ENCODE data around the gene PTPRM. TPM values are rescaled to one million over a fixed set of nuclear protein-coding genes. Genes with fewer than 3 reads are reported as not detected.

PTPRM gene
- total RNA-seq, 1 experiment from 2014 or later: 6.2 TPM

DNA sequence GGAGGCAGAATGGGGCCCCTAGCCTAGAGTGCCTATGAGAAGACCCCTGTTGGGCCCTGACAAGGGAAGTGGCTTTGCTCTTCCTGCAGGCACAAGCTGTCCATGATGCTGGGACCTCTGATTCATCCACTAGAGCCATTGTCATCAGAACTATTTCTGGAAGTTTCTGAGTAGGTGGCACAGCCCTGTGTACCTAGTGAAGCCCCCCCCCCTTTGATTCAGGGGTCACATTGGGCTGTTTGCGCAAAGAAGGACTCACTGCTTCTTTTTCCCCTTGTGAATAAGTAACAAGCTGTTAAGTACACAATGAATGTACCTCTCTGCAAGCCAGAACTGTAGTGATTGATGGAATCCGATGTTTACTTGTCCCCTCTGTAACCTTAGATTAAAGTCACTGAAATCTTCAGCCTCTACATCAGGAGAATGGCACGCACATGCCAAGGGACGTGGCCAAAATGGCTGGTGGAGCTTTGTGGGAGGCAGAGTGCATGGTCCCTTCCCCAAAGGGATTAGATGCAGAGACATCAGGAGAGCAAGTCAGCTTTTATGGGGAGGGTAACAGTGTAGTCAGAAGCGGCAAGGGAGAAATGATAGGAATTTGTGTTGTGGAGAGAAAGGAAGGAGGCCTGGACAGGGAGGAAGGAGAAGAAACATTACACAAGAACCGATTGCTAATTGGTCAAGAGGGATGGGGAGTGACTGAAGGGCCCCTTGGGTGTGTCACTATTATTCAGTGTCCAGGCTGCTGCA, 774.5 kb downstream of the PTPRM start:
- H4K91ac ChIP-seq (ENCODE audit: insufficient read length, low read depth, low read length): no peak overlapping the region
- H4K20me1 ChIP-seq (ENCODE audit: control insufficient read depth, insufficient read depth, insufficient read length): no peaks in the 10 kb centered on the region
- H3K36me3 Mint-ChIP-seq (ENCODE audit: insufficient read depth in 1 of 3, low read depth in 3 of 3): no peaks in the 10 kb centered on the region
- no peaks in the 10 kb centered on the region; the same call in 1 of the 2 replicates for H3K27me3 Mint-ChIP-seq (ENCODE audit: low read depth)
- no peaks in the 10 kb centered on the region for H3K79me1 ChIP-seq (ENCODE audit: insufficient read depth, low read depth, low read length, poor library complexity, severe bottlenecking)
- peaks cover 9 to 12% of the 10 kb centered on the region in 2 experiments for H3K4me1 Mint-ChIP-seq
- no peak overlapping the region for H2AK5ac ChIP-seq (ENCODE audit: insufficient read length, low read length)
- no peak overlapping the region for H3K4ac ChIP-seq (ENCODE audit: low read depth, low read length)
- H3K27me3 ChIP-seq (ENCODE audit: insufficient read depth, low read length): no peaks in the 10 kb centered on the region
- H2BK12ac ChIP-seq (ENCODE audit: insufficient read length, low read depth, low read length): no peak overlapping the region
- H3K23ac ChIP-seq (ENCODE audit: insufficient read length, low read depth, low read length): no peak overlapping the region
- no peak overlapping the region for H3K9ac ChIP-seq (ENCODE audit: extremely low read depth, insufficient read length, low read length)
- H4K8ac ChIP-seq (replicated peaks; ENCODE audit: insufficient read length, low read depth, low read length): no peak overlapping the region
- H2BK5ac ChIP-seq (ENCODE audit: insufficient read length, low read length): no peak overlapping the region
- no peak overlapping the region for H4K5ac ChIP-seq (ENCODE audit: insufficient read length, low read depth, low read length)
- H3K9me3 Mint-ChIP-seq: no peaks in the 10 kb centered on the region
- no peaks in the 10 kb centered on the region for H3K79me2 ChIP-seq (ENCODE audit: insufficient read depth, low read length)
- no peaks in the 10 kb centered on the region for H3K23me2 ChIP-seq (ENCODE audit: insufficient read length, low read depth, low read length, poor library complexity, severe bottlenecking)
- H3K14ac ChIP-seq (ENCODE audit: insufficient read depth, low read length): no peak overlapping the region
- H2BK120ac ChIP-seq (ENCODE audit: low read depth, low read length, poor library complexity, severe bottlenecking): no peak overlapping the region
- H2AFZ ChIP-seq (ENCODE audit: low read length): no peak overlapping the region
- H3K9me3 ChIP-seq (ENCODE audit: control insufficient read depth, low read depth, low read length): no peaks in the 10 kb centered on the region
- no peak overlapping the region for H3K27ac ChIP-seq (ENCODE audit: insufficient read length, low read depth, low read length)
- no CpG with 5 or more reads among the region's 6 CpGs for WGBS (ENCODE audit: extremely low coverage, insufficient read length, low lambda C conversion rate)
- no peak overlapping the region for H3K18ac ChIP-seq (ENCODE audit: insufficient read length, low read depth, low read length)
- no peak overlapping the region for H2BK15ac ChIP-seq (ENCODE audit: low read depth, low read length)
- TF ChIP-seq, protein P1, sequence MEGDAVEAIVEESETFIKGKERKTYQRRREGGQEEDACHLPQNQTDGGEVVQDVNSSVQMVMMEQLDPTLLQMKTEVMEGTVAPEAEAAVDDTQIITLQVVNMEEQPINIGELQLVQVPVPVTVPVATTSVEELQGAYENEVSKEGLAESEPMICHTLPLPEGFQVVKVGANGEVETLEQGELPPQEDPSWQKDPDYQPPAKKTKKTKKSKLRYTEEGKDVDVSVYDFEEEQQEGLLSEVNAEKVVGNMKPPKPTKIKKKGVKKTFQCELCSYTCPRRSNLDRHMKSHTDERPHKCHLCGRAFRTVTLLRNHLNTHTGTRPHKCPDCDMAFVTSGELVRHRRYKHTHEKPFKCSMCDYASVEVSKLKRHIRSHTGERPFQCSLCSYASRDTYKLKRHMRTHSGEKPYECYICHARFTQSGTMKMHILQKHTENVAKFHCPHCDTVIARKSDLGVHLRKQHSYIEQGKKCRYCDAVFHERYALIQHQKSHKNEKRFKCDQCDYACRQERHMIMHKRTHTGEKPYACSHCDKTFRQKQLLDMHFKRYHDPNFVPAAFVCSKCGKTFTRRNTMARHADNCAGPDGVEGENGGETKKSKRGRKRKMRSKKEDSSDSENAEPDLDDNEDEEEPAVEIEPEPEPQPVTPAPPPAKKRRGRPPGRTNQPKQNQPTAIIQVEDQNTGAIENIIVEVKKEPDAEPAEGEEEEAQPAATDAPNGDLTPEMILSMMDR (conservative IDR thresholded peaks at IDR 0.05): no peak
- H3K27ac Mint-ChIP-seq: no peak overlapping the region; a peak in 1 of 7 replicates
- H3K56ac ChIP-seq (ENCODE audit: insufficient read length, low read depth, low read length): no peak overlapping the region
- no peak overlapping the region for H2BK20ac ChIP-seq (ENCODE audit: low read depth, low read length, poor library complexity, severe bottlenecking)
- H3K4me3 Mint-ChIP-seq: no peak overlapping the region
- no peak overlapping the region for H3K4me2 ChIP-seq (ENCODE audit: insufficient read depth, insufficient read length, low read length)
- no peak overlapping the region for H3T11ph ChIP-seq (ENCODE audit: low read length)
- DNase-seq: no peak
- no peaks in the 10 kb centered on the region for H3K4me1 ChIP-seq (ENCODE audit: insufficient read depth, low read length)
